GM21447 (cell line): Measurements from ENCODE around the gene HTRA1.

Experiments
- ATAC-seq: cut with Tn5 transposase; IDR thresholded peaks from one replicate; pipeline ENCODE4 v1.9.1; 2021; ENCODE audit not compliant: unreplicated experiment

HTRA1 gene

DNA sequence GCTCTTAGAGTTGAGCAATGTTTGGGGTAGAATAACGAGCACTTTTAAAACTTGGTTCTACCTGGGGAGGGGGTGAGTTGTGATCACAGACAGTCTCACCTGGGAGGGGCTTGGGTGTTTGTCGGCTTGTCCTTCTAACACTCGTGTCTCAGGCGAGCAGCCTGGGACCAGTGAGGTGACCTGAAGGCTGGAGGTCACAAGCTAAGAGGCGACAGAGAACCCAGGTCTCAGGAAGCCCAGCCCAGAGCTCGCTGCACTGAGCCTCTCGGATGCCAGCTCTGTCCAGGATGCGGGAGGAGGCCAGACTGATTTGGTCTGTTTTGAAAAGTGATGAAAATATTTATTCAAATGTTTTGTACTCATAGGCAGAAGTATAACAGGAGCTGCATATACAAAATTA is 11.8 kb downstream of the HTRA1 start:
- ATAC-seq, result no peak

DNA sequence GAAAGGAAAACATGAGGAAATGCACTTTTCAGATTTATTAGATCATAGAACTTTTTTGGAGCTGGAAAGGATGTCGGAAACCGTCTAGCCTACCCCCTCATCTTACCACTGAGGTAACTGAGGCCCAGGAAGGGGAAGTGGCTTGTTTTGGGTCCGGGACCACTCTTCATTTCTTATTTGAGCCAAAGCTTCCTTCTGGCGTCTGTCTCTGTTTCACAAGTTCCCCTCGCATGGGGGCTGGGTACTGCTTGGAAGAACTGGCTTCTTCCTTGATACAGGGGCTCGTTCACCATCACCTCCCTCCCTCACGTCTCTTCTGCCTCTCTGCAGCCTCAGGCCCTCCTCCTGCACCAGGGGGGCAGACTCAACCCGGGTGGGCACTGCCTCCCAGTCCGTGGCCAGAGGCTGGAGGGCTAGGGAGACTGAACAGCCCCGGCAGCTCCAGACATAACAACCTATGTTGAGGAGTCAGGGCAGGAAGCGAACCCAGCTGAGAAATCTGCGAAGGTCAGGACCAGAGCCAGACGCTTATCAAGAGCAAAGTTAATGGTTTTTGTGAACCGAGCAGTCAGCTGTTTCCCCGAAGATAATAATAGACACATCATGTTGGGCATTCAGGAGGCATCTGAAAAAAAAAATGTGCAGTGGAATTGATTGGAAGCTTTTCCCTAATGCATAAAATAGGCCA is 12.9 kb downstream of the HTRA1 start:
- ATAC-seq, result no peak

- no peak for ATAC-seq
Observed at GRCh38 chr10:122475100-122475499, 13.7 kb downstream of the HTRA1 start.

GRCh38 chr10:122475591-122476332 is 14.4 kb downstream of the HTRA1 start:
- no peak for ATAC-seq

DNA sequence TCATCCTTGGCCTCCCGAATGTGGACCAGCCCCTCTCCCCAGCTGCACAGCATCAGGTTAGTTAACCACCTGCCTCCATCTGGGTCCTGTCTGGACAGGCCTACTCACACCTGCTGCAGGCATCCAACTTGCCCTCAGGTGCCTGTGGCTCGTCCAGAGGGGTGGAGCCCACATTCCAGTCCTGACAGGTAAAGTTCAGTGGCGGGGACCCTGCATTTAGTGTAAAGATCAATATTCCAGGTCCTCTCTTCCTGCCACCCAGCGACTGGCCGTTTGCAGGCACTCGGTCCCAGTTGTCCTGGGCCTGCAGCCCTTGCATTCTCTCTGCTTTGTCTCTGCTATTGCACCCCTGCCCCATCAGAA is 15.0 kb downstream of the HTRA1 start:
- no peak for ATAC-seq

- ATAC-seq, result no peak
Observed at GRCh38 chr10:122477436-122477835, 16.1 kb downstream of the HTRA1 start.

GRCh38 chr10:122478971-122479370 is 17.6 kb downstream of the HTRA1 start:
- no peak for ATAC-seq

DNA sequence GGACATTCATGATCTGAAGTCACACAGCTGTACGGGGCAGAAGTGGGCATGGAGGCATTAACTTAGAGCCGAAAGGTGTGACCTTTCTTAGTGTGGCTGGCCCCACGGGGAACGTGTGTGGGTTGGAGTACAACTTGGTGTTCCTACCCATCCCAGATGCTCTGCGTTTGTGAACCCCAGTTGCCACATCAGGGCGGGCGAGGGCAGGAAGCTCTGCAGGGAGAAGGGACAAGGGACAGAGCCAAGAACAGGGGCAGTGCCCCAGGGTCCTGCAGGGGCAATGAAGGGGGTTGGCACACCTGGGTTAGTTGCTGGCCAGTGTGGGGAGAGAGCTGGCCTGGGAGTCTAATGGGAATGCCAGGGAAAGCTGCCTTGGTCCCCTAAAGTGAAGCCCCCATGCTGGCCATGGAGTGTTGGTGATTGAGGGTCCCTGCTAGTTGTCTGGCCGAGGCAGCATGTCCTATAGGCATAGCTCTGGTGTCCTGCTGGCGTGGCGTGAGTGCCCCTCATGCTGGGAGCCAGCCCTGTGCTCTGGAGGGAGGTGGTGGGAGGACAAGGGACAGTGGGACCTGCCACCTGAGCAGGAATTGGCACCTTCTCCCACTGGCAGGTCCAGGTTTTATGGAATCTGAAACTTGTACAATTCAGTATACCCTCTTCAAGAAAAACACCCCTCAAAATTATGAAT is 18.9 kb downstream of the HTRA1 start:
- no peak for ATAC-seq

GRCh38 chr10:122481296-122482056 is 20.1 kb downstream of the HTRA1 start:
- ATAC-seq, result no peak

DNA sequence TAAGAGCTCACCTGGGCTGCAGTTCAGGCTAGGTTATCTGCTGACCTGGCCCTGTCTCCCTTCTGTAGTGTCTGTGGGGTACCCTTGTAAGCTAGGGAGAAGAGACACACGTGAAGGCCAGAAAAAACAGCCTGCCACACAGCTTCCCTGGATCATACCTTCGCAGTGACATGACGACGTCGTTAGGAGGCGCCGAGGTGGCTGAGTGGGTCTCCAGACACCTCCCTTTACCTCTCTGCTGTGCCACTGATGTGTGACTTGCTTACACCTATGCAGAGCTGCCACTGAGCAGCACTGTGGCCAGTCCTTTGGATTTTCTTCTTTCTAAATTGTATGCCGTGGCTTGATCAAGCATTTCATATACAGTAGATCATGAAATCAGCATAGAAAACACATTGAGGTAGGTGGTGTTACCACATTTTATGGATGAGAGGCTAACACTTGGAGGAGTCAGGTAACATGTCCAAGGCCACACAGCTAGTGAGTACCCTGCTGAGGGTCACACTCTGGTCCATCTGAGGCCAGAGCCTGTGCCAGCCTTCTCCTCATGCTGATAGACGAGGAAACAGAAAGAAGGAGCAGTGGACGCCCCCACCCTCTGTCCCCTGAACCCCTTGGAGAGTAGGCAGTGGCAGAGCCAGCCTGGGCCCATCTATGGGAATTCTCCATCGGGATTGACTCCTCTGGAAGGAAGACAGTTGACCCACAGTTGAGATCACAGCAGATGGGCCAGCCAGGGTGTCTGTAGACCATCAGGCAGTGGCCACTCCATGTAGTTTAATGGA is 23.1 kb downstream of the HTRA1 start:
- no peak for ATAC-seq

DNA sequence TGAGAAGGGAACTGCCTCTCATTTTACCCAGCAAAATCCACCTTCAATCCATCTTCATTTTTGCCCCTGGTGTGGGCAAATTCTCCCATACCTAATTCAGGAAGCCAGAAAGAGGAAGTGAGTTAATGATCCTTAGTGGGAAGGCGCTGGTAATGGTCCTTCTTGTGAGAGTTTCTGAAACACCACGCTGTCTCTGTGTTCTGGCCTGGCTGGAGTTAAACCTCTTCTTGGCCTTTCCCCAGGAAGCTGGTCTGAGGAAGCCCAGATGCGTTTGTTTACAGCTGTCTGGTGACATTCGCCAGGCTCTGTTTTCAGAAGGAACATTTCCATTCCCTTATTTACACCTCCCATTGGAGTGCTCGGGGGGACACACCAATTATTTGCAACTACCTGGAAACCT is 24.3 kb downstream of the HTRA1 start:
- no peak for ATAC-seq

GRCh38 chr10:122486406-122487080 is 25.2 kb downstream of the HTRA1 start:
- ATAC-seq, result no peak

DNA sequence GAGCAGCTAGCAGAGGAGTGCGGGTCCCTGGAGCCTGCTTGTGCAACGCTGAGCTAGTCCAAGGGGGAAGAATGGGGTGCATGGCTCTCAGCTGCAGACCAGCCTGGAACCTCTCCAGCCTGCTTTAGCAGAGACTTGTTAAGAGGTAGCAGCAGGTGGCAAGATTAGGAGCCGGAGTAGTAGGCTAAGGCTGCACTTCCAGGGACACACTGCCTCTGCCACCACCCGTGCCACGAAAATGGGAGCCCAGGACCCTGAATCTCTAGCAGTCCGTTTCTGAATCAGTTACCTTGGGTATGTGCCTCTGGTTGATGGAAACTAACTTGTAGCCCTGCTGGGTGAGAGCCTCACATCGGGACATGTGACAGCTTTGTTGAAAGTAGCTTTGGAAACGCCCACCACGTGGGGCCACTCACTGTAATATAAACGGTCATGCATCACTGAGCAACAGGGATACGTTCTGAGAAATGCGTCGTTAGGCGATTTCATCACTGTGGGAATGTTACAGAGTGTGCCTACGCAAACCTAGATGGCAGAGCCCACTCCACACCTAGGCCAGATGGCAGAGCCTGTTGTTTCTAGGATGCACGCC is 25.9 kb downstream of the HTRA1 start:
- ATAC-seq, result no peak

- no peak for ATAC-seq
Observed at GRCh38 chr10:122490268-122490667, 28.9 kb downstream of the HTRA1 start.

DNA sequence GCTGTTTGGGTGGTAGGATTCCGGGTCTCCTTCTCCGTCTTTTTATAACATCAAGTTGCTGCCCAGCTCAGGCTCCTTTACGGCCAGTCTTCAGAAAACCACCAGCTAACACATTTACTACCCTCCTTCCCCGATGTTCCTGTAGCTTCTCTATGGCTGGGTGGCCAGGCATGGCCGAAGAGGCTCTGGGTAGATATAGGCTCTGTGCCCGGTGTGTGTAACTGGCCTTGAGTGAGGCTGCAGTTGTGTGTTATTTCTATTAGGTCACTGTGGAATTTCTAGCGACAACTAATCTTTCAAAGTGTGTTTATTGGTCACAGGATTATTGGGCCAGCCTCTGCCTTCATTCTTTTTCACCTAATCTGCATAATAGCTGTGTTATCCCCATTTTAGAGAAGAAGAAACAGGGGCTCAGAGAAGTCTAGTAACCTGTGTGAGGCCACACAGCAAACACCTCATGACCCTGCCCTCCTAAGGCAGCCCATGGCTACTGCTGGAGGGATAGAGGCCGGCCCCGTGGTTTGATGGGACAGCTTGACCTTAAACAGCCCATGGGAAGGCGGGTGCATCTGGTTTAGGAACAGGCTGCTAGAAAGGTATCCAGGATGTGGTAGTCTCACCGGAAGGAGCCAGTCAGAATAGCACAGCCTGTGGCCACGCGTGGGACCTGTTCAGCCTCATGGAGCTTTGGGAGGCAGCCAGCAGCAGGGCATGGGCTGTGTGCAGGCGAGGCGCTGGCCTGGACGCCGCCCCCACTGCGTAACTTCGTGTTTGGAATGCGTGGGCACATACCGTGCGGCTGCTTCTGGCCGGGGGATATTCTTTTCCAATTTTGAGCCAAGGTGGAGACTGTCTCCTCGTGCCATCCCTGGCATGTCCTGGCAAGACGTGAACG is 29.7 kb downstream of the HTRA1 start:
- no peak for ATAC-seq

GRCh38 chr10:122492006-122492405 is 30.7 kb downstream of the HTRA1 start:
- no peak for ATAC-seq

DNA sequence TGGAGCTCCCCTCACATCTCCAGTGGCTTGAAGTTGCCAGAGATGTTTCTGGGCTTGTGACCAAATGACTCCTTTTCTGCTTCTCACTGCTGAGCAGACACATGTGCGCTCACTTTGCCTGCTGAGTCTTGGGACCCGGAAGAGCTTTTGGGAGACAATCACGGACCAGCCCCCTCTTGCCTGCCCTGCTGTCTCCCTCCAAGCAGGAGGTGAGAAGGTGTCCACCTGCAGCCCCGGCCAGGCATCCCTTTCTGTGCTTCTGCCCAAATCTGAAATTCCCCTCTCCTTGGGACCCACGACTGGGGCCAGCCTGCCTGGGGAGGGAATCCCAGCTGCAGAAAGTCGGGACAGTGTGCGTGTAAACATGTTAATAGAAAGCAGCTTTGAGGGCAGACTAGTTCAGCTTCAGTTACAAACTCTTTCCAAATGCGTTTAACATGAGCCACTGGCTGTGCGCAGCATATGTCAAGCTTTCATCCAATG is 31.7 kb downstream of the HTRA1 start:
- no peak for ATAC-seq

- ATAC-seq, result no peak
Observed at GRCh38 chr10:122493761-122494160, 32.4 kb downstream of the HTRA1 start.
